Dermis microvascular lymphatic vessel endothelial cell (primary cell): Measurements from ENCODE around the gene GAB3. TPM values are rescaled to one million over a fixed set of nuclear protein-coding genes. Genes with fewer than 3 reads are reported as not detected.

ENCODE experiments used
- total RNA-seq: library from RNA; depleted of rRNA; stranded (reverse); fragments of >200 nt; gene quantifications from 2 replicates; pipeline ENCODE4 v1.2.1, GENCODE V29; 2014

GAB3 gene
- total RNA-seq, 1 donor from 2014 or later = 6.7 TPM

Other genes with a start within 250 kb of the GAB3 start
- gene FAM3A, start 234.8 kb downstream of the GAB3 start, total RNA-seq = 13.7 and 20.9 TPM in 2 replicates
- gene G6PD, start 204.2 kb downstream of the GAB3 start, total RNA-seq = 33.9 and 35.4 TPM in 2 replicates
- gene IKBKG, start 203.5 kb downstream of the GAB3 start, total RNA-seq = 12.1 and 12.8 TPM in 2 replicates
- not detected in 2 replicates for gene CTAG1A, start 165.9 kb downstream of the GAB3 start, total RNA-seq
- gene CTAG1B, start 131.8 kb downstream of the GAB3 start, total RNA-seq = not detected in 2 replicates
- gene CTAG2, start 97.5 kb downstream of the GAB3 start, total RNA-seq = not detected in 2 replicates
- 37.1 and 46.3 TPM in 2 replicates for gene DKC1, start 11.8 kb upstream of the GAB3 start, total RNA-seq
- gene MPP1, start 54.4 kb upstream of the GAB3 start, total RNA-seq = 23.6 and 28.1 TPM in 2 replicates
- gene SMIM9, start 83.6 kb upstream of the GAB3 start, total RNA-seq = not detected in 2 replicates
- gene F8A1, start 135.3 kb upstream of the GAB3 start, total RNA-seq = 0.51 and 2.8 TPM in 2 replicates